Measurements from ENCODE around the gene BAIAP3.
"Not testable (repeated sequence)": the region's sequence is repeated elsewhere in the genome, so short reads cannot be mapped to it uniquely, and the experiment has no call there.

Gene BAIAP3

GRCh38 chr16:1316033-1316405 is 17.4 kb upstream of the BAIAP3 start:
- no peak for DNase-seq (ENCODE audit: low read depth)

DNA sequence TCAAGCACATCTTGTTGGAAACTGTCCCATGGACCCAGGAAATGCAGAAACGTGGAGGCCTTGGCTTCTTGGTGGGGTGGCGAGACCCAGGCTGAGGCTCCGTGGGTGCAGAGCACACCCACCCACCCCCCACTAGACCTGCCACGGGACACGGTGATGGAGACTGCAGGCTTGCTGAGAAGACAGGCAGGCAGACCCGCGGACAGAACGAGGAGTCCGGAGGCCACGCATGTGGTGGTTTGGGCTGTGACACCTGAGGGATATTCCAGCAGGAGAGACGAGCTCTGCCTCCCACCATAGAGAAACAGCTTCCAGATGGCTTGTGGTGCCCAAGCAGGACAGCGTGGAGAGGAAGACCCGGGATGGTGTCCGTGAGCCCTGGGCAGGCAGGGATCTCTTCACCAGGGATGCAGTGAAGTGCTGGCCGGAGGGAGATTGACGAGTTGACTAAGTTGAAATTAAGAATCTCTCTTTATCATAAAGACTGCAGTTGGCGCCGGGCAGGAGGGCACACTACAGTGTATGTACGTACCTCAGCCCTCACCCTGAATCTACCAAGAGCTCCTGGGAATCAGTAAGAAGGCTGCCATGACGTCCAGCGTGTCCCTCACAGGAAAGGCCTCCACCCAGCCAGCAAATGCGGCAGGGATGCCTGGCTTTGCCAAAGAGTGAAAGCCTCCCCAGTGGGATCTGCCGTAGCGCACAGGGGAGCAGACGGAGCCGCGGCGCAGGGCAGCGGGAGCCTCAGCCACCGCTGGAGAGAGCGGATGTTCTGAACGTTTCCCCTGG is 15.8 kb upstream of the BAIAP3 start:
- no peak for DNase-seq (ENCODE audit: low read depth)

- DNase-seq (ENCODE audit: low read depth): no peak
Measured at GRCh38 chr16:1318268-1318545, 15.2 kb upstream of the BAIAP3 start.

- DNase-seq (ENCODE audit: low read depth): no peak
Measured at GRCh38 chr16:1319041-1319440, 14.4 kb upstream of the BAIAP3 start.

DNA sequence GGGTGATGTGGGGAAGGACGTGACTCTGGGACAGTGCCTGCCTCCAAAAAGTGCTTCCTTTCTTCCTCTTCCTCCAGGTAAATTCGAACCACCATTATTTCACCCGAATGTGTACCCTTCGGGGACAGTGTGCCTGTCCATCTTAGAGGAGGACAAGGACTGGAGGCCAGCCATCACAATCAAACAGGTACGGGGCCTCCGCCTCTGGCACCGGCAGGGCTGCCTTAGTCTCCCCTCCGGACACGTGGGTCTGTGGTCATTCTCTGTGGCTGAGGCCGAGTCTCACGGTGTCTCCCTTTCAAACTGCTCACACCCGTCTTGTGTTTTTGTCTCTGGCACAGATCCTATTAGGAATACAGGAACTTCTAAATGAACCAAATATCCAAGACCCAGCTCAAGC is 13.3 kb upstream of the BAIAP3 start:
- no peak for DNase-seq (ENCODE audit: low read depth)

- DNase-seq (ENCODE audit: low read depth): no peak
Measured at GRCh38 chr16:1320658-1321240, 12.7 kb upstream of the BAIAP3 start.

DNA sequence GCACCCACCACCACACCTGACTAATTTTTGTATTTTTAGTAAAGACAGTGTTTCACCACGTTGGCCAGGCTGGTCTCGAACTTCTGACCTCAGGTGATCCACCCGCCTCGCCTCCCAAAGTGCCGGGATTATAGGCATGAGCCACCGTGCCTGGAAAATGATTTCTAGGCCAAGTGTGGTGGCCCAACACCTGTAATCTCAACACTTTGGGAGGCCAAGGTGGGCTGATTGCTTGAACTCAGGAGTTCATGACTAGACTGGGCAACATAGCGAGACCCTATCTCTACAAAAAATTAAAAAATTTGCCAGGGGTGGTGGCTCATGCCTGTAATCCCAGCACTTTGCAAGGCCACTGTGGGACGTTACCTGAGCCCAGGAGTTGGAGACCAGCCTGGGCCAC is 11.0 kb upstream of the BAIAP3 start:
- DNase-seq (ENCODE audit: low read depth): no peak

- DNase-seq (ENCODE audit: low read depth): no peak
Measured at GRCh38 chr16:1323296-1324239, 9.9 kb upstream of the BAIAP3 start.

DNA sequence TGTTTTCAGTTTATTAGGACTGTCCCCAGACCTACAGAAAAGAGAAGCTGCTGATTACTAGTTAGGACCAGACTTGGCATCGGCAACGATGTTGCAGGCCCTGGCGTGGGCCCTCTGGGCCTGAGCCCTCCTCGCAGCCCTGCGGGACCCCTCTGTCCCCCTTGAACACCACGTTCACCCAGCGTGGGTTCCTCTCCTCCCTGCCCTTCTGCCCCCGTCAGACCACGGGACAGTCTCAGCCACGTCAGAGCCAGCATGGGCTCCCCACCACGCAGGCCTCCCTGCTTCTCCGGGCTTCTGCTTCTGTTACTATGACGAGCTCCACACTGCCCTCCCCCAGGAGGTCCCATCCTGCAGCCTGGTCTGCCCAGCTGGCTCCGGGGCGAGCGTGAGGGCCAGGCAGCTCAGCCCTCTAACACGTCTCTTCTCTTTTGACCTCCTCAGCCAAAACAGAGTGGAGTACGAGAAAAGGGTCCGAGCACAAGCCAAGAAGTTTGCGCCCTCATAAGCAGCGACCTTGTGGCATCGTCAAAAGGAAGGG is 9.1 kb upstream of the BAIAP3 start:
- DNase-seq (ENCODE audit: low read depth): no peak

GRCh38 chr16:1325261-1325660 is 8.2 kb upstream of the BAIAP3 start:
- no peak for DNase-seq (ENCODE audit: low read depth)

GRCh38 chr16:1325673-1326371 is 7.6 kb upstream of the BAIAP3 start:
- no peak for DNase-seq (ENCODE audit: low read depth)

DNA sequence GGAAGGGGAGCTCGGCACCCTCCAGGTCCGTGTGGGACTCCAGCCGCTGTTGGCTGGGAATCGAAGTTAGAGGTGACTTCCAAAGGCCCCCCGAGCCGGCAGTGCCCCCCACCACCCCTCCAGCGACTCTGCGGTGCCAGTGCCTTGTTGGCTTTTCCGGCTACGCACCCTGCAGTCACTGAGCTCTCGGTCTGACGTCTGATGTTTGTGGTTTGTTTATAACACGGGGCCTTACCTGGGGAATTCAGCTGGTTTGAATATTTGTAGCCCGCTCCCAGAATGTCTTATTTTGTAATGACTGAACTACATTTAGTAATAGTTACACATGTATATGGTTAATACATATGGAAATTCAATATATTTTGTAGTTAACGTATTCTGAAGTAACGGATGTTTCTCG is 7.1 kb upstream of the BAIAP3 start:
- DNase-seq (ENCODE audit: low read depth): no peak

- DNase-seq (ENCODE audit: low read depth): no peak
Measured at GRCh38 chr16:1326946-1327618, 6.4 kb upstream of the BAIAP3 start.

DNA sequence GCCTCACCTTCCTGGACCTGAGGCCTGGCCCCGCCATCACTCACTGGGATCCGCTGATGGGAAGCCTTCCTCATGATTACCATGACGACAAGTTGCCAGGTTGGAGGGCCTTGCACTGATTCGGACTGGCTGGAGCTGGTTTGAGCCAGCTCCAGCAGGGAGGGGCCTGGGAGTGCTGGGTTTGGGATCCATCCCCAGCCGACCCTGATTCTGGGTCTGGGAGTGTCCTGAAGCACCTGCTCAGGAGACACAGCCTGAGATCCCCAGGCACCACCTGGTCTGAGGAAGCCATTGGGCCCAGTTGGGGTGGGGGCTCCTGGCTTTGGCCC is 5.9 kb upstream of the BAIAP3 start:
- DNase-seq (ENCODE audit: low read depth): no peak

DNA sequence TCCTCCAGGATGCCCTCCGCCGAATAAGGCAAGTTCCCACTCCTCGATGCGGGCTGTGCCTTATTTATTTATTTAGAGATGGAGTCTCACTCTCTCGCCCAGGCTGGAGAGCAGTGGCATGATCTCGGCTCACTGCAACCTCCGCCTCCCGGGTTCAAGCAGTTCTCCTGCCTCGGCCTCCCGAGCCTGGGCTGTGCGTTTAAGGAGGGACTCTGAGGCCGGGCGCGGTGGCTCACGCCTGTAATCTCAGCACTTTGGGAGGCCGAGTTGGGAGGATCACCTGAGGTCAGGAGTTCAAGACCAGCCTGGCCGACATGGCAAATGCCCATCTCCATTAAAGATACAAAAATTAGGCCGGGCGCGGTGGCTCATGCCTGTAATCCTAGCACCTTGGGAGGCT is 5.3 kb upstream of the BAIAP3 start:
- not testable (repeated sequence) for DNase-seq (ENCODE audit: low read depth)

DNA sequence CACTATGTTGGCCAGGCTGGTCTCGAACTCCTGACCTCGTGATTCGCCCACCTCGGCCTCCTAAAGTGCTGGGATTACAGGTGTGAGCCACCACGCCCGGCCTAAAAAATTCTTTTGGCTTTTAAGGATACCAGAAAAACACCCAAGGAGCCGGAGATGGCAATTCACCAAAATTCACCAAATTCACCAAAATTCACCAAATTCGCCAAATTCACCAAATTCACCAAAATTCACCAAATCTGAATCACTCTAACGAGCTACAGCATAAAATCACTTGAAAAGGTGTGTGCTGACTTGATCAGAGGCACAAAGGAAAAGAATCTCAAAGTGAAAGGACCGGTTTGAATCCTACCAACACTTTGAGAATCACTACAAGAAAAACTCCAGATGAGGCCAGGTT is 4.5 kb upstream of the BAIAP3 start:
- not testable (repeated sequence) for DNase-seq (ENCODE audit: low read depth)

GRCh38 chr16:1330260-1330914 is 3.1 kb upstream of the BAIAP3 start:
- no peak for DNase-seq (ENCODE audit: low read depth)

DNA sequence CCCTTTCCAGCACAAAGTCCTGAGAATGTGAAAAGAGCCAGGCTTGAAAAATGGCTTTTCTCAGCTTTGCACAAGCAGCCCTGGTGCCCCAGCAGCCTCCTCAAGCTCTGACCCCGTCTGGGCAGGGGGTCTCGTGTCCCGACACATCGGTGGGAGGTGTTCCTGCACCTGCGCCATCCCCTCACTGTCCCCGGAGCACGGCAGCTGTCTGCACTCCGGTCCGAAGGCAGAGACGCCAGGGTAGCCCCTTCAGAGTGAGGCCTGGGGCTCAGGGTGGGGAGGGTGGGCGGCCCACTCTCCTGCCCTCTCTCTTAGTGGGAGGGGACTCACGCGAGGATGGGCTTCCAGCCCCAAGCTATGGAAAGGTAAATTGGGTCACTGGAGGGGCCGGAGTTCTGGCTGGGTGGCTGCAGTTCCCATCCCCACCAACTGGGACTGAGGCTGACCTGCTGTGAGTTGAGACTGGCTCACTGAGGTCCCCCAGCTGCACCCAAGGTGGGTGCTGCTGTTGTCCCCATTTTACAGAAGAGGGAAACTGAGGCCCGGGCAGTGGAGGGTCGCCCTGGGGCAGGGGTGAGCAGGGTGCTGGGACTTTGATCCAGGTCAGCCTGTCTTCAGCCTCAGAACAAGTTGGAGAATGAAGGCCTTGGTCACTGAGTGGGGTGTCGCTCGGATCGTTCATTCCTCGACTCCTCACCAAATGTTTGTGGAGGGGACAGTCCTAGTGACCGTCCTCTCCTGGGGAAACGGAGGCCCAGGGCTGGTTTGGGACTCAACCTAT is 2.3 kb upstream of the BAIAP3 start:
- no peak for DNase-seq (ENCODE audit: low read depth)

DNA sequence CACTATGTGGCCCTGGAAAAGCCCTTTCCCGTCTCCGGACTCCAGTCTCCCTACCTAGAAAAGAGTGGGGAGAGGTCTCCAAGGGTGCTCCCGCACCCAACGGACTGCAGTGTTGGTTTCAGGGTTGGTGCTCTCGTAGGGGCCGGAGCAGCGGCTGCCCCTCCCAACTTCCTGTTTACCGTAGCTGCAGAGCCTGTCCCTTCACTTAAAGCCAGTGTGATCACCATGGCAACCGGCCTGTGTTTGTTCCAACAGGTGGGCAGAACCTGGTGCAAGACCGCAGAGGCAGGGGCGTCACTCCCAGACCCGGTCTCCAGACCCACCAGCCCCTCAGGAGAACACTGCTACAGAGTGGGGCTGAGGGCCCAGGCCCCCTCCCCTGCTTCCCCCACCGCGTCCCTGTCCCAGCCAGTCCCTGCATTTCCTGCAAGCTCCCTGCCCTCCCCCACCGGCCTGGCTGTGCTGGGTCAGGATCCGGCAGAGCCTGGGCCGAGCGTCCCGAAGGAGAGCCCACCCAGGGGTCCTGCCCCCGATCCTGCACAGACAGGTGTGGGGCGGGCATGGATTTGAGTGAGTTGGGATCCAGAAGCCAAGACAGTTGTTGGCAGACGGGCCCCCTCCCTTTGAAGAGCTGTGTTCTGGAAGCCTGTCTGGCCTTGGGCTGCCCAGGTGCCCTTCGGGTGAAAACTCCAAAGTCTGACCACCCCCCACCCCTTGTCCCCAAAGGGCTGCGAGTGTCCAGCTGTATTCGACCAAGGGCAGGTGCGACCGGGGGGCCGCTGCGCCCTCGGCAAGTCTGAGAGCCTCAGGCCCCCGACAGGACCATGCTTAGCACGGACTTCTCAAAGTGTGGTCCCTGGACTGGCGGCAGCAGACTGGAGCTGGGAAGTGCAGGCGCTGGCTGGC is 1.5 kb upstream of the BAIAP3 start:
- DNase-seq (ENCODE audit: low read depth): no peak
